GM18526 (cell line): ENCODE data around the gene TK1.

Source experiments
- POLR2A ChIP-seq: IDR thresholded peaks from 3 replicates; pipeline ENCODE4 v1.6.1; 2011; ENCODE audit not compliant: insufficient read length; ENCODE audit errors: extremely low read depth

TK1 gene

GRCh38 chr17:78225088-78225865, 38.4 kb upstream of the TK1 start:
- no peak for TF ChIP-seq POLR2A

- TF ChIP-seq POLR2A: no peak
Measured at GRCh38 chr17:78224231-78225087, 37.6 kb upstream of the TK1 start.

GRCh38 chr17:78223765-78224164, 36.9 kb upstream of the TK1 start:
- TF ChIP-seq POLR2A: no peak

GRCh38 chr17:78223061-78223460, 36.2 kb upstream of the TK1 start:
- no peak for TF ChIP-seq POLR2A

GRCh38 chr17:78219396-78220150, 32.7 kb upstream of the TK1 start:
- TF ChIP-seq POLR2A: no peak

GRCh38 chr17:78214706-78215061, 27.8 kb upstream of the TK1 start:
- no peak for TF ChIP-seq POLR2A

GRCh38 chr17:78214016-78214705, 27.3 kb upstream of the TK1 start, which contains the start of gene BIRC5:
Gene BIRC5 (plus strand): TSS chr17:78214253. CDS start chr17:78214317, 64 bp downstream.
- peak; percentile 62 for TF ChIP-seq POLR2A

- TF ChIP-seq POLR2A: no peak
Measured at GRCh38 chr17:78211032-78211431, 24.2 kb upstream of the TK1 start.

GRCh38 chr17:78210111-78210510, 23.3 kb upstream of the TK1 start:
- TF ChIP-seq POLR2A: no peak

- TF ChIP-seq POLR2A: no peak
Measured at GRCh38 chr17:78208486-78208885, 21.6 kb upstream of the TK1 start.

- no peak for TF ChIP-seq POLR2A
Measured at GRCh38 chr17:78206298-78206697, 19.4 kb upstream of the TK1 start.

- no peak for TF ChIP-seq POLR2A
Measured at GRCh38 chr17:78205124-78205775, 18.4 kb upstream of the TK1 start.

GRCh38 chr17:78204387-78205123, 17.7 kb upstream of the TK1 start:
- no peak for TF ChIP-seq POLR2A

- TF ChIP-seq POLR2A: no peak
Measured at GRCh38 chr17:78202666-78203065, 15.8 kb upstream of the TK1 start.

GRCh38 chr17:78200451-78200850, 13.6 kb upstream of the TK1 start:
- TF ChIP-seq POLR2A: no peak
